ENCODE results near the gene TMEM179B.
"Not testable (repeated sequence)": the region's sequence is repeated elsewhere in the genome, so short reads cannot be mapped to it uniquely, and the experiment has no call there.

TMEM179B gene

DNA sequence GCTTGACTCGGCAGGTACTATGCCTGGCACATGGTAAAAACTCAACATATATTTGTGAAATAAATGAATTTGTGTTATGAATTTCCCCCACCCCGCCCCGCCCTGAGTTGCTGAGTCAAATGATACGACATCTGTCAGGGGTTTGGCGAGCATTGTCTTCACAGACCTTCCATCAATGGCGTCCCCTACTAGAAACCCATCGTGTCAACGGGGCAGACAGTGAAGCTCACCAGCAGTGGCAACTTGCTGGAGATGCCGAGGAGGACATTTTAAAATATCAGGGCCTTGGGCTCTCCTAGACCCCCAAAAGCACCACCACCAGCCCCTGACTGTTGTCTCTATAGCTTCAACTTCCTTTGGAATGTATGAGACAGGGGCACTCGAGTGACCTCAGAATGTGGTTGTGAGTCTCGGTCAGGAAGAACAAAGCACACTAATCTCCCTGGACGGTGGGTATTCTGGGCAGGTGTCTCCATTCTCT is 18.8 kb downstream of the TMEM179B start:
- H3K27ac ChIP-seq: peak overlapping the region; percentile 83
- TF ChIP-seq, protein P1, sequence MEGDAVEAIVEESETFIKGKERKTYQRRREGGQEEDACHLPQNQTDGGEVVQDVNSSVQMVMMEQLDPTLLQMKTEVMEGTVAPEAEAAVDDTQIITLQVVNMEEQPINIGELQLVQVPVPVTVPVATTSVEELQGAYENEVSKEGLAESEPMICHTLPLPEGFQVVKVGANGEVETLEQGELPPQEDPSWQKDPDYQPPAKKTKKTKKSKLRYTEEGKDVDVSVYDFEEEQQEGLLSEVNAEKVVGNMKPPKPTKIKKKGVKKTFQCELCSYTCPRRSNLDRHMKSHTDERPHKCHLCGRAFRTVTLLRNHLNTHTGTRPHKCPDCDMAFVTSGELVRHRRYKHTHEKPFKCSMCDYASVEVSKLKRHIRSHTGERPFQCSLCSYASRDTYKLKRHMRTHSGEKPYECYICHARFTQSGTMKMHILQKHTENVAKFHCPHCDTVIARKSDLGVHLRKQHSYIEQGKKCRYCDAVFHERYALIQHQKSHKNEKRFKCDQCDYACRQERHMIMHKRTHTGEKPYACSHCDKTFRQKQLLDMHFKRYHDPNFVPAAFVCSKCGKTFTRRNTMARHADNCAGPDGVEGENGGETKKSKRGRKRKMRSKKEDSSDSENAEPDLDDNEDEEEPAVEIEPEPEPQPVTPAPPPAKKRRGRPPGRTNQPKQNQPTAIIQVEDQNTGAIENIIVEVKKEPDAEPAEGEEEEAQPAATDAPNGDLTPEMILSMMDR (conservative IDR thresholded peaks at IDR 0.05): no peak
- TF ChIP-seq ZFX (IDR thresholded peaks at IDR 0.05): no peak

- no peak overlapping the region; the same call in 1 of the 2 replicates for H3K27ac ChIP-seq
- TF ChIP-seq ZFX (IDR thresholded peaks at IDR 0.05): no peak
- TF ChIP-seq, protein P1 (conservative IDR thresholded peaks at IDR 0.05): no peak
Observed at GRCh38 chr11:62806611-62807121, 19.5 kb downstream of the TMEM179B start.

- no peak for TF ChIP-seq ZFX (IDR thresholded peaks at IDR 0.05)
- TF ChIP-seq, protein P1 (conservative IDR thresholded peaks at IDR 0.05): no peak
- H3K27ac ChIP-seq: no peak overlapping the region
Observed at GRCh38 chr11:62810748-62811147, 23.5 kb downstream of the TMEM179B start.

DNA sequence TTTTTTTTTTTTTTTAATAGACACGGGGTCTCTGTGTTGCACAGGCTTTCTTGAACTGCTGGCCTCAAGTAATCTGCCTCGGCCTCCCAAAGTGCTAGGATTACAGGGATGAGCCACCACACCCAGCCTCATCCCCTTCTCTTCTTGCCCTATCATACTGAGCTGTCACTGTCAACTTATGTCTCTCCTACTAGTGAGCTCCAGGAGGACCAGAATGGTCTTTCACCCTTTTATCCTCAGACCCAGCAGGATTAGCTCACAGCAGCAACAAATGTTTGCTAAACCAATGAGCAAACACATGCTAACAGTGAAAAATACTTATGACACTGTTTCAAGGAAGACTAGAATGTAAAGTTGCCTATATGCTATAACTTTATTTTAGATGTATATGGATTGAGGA is 24.5 kb downstream of the TMEM179B start:
- TF ChIP-seq ZFX (IDR thresholded peaks at IDR 0.05): no peak
- TF ChIP-seq, protein P1 (conservative IDR thresholded peaks at IDR 0.05): no peak
- no peak overlapping the region for H3K27ac ChIP-seq

DNA sequence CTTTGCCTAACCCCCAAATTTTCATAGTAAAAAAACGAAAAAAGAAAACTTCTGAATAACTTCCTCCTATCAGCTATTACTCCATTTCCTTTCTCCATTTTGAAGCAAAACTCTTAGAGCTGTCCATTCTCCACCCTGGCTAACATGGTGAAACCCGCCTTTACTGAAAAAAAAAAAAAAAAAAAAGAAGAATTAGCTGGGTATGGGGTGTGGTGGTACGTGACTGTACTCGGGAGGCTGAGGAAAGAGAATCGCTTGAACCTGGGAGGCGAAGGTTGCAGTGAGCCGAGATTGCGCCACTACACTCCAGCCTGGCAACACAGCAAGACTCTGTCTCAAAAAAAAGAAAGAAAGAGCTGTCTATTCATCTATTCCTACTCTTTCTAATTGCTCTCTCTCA is 29.4 kb downstream of the TMEM179B start:
- no peak for TF ChIP-seq ZFX (IDR thresholded peaks at IDR 0.05)
- TF ChIP-seq, protein P1 (conservative IDR thresholded peaks at IDR 0.05): no peak
- H3K27ac ChIP-seq: no peak overlapping the region

- TF ChIP-seq, protein P1 (conservative IDR thresholded peaks at IDR 0.05): no peak
- TF ChIP-seq ZFX (IDR thresholded peaks at IDR 0.05): no peak
- no peak overlapping the region for H3K27ac ChIP-seq
Observed at GRCh38 chr11:62817129-62817528, 29.9 kb downstream of the TMEM179B start.

- no peak overlapping the region for H3K27ac ChIP-seq
- TF ChIP-seq, protein P1 (conservative IDR thresholded peaks at IDR 0.05): no peak
- TF ChIP-seq ZFX (IDR thresholded peaks at IDR 0.05): no peak
Observed at GRCh38 chr11:62823677-62824076, 36.5 kb downstream of the TMEM179B start.

GRCh38 chr11:62828130-62828529 is 40.9 kb downstream of the TMEM179B start:
- not testable (repeated sequence) for H3K27ac ChIP-seq
